Measurements from ENCODE around the gene NFIC.

GRCh38 chr19:3477951-3478350 is 111.6 kb downstream of the NFIC start:
- TF ChIP-seq, protein P1, sequence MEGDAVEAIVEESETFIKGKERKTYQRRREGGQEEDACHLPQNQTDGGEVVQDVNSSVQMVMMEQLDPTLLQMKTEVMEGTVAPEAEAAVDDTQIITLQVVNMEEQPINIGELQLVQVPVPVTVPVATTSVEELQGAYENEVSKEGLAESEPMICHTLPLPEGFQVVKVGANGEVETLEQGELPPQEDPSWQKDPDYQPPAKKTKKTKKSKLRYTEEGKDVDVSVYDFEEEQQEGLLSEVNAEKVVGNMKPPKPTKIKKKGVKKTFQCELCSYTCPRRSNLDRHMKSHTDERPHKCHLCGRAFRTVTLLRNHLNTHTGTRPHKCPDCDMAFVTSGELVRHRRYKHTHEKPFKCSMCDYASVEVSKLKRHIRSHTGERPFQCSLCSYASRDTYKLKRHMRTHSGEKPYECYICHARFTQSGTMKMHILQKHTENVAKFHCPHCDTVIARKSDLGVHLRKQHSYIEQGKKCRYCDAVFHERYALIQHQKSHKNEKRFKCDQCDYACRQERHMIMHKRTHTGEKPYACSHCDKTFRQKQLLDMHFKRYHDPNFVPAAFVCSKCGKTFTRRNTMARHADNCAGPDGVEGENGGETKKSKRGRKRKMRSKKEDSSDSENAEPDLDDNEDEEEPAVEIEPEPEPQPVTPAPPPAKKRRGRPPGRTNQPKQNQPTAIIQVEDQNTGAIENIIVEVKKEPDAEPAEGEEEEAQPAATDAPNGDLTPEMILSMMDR (IDR thresholded peaks at IDR 0.05; ENCODE audit: low read depth, low read length, poor library complexity, severe bottlenecking), result no peak
- TF ChIP-seq EZH2phosphoT487 (IDR thresholded peaks at IDR 0.05; ENCODE audit: borderline replicate concordance, low read length), result no peak

All from DOHH2 (cell line).